ENCODE results near the gene BNC2.
"Not testable (repeated sequence)": the region's sequence is repeated elsewhere in the genome, so short reads cannot be mapped to it uniquely, and the experiment has no call there.

The BNC2 gene, protein sequence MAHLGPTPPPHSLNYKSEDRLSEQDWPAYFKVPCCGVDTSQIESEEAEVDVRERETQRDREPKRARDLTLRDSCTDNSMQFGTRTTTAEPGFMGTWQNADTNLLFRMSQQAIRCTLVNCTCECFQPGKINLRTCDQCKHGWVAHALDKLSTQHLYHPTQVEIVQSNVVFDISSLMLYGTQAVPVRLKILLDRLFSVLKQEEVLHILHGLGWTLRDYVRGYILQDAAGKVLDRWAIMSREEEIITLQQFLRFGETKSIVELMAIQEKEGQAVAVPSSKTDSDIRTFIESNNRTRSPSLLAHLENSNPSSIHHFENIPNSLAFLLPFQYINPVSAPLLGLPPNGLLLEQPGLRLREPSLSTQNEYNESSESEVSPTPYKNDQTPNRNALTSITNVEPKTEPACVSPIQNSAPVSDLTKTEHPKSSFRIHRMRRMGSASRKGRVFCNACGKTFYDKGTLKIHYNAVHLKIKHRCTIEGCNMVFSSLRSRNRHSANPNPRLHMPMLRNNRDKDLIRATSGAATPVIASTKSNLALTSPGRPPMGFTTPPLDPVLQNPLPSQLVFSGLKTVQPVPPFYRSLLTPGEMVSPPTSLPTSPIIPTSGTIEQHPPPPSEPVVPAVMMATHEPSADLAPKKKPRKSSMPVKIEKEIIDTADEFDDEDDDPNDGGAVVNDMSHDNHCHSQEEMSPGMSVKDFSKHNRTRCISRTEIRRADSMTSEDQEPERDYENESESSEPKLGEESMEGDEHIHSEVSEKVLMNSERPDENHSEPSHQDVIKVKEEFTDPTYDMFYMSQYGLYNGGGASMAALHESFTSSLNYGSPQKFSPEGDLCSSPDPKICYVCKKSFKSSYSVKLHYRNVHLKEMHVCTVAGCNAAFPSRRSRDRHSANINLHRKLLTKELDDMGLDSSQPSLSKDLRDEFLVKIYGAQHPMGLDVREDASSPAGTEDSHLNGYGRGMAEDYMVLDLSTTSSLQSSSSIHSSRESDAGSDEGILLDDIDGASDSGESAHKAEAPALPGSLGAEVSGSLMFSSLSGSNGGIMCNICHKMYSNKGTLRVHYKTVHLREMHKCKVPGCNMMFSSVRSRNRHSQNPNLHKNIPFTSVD

GRCh38 chr9:16870596-16871335, at the start of gene BNC2:
Gene BNC2 (minus strand): TSS chr9:16870670. CDS start chr9:16870648, 22 bp downstream.
- peak; percentile 37 for DNase-seq

DNA sequence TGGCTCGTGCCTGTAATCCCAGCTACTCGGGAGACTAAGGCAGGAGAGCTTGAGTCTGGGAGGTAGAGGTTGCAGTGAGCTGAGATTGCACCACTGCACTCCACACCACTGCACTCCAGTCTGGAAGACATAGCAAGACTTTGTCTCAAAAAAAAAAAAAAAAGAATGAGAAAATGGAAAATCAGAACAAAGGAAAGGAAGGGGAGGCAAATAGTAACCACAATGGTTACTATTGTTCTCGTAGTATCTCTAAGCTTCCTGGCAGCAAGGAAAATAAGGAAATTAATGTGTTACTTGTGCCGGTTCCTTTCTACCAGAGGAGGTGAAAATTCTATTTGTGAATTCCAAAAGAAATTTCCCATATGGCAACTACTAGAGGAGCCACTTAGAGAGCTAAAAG, 48.5 kb upstream of the BNC2 start:
- DNase-seq, result no peak

DNA sequence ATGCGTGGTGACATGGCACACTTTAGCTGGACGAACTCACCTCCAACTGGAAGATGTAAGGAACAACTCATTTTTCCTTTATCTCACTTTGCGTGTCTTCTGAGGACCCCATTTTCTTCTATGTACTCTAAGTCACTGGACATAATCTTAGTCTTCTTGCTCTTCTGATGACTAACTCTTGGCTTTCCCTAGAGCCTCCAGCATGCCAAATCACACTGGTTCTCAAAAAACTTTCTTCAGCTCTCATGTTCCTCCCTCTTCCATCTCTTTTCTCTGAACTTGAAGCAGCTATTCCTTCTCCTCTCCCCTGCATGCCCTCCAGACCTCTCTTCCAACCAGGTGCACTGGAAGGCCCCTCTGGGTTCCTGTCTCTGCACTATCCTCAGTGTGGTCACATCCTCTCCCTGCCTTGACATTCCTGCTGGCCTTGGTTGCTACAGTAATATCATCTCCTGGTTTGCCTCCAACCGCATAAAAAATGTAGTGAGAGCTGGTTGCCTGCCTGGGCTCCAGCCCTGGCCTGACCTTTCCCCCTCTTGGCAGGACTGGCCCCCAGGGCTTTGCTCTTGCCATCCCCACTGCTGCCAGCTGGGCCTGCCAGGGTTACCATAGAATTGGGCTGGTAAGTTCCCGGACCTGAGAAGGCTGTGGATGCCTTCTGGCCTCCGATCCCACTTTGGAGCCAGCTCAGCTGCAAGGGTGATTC, 44.8 kb upstream of the BNC2 start:
- DNase-seq, result no peak

DNA sequence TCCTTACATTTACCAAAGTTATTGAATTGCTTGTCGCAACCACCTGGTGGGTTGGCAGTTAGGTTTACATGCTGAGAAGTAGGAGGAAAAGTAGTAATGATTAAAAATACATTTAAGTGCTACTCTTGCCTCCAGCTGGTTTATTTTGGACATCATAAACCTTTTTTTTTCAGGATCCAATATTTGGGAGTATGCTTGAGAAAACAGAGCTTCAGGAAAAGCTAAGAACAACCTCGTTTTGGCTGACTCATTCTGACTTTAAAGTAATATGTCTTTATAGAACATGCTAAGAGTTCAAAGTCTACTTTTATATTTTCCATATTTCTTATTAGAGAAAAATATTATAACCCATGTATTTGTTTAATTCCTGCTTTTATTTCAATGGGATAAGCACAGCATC, 41.7 kb upstream of the BNC2 start:
- no peak for DNase-seq

DNA sequence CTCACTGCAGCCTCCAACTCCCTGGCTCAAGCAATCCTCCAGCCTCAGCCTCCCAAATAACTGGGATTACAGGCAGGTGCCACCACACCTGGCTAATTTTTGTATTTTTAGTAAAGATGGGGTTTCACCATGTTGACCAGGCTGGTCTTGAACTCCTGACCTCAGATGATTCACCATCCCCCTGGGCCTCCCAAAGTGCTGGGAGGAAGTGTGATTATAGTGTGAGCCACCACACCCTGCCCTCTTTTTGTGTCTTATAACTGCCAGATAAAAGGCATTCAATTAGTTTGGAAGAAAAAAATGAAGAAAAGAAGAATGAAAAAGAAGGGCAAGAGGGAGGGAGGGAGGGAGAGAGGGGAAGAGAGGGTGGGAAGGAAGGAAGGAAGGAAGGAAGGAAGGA, 37.7 kb upstream of the BNC2 start:
- not testable (repeated sequence) for DNase-seq

DNA sequence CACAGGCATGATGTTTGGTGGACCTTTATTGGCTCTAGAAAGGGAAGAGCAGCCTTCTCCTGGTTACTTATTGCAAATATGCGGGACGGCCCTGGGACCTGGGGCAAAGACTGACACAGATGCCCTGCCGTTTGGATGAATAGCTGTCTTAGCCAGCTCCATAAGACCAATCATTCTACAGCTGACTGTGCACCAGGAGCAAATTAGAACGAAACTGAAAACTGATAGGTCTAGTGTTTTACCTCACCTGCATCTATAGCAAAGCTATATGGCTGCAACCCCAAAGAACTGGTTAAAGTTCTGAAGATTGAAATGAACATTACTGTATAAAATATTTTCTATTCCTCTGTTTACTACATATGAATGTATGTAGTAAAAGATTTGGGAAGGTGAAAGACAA, 34.2 kb upstream of the BNC2 start:
- DNase-seq, result no peak

GRCh38 chr9:16901590-16901989, 31.1 kb upstream of the BNC2 start:
- DNase-seq, result no peak

- DNase-seq, result no peak
These were observed 29.1 kb upstream of the BNC2 start for GRCh38 chr9:16899606-16900005.

- no peak for DNase-seq
These were observed 28.0 kb upstream of the BNC2 start for GRCh38 chr9:16898464-16898863.

DNA sequence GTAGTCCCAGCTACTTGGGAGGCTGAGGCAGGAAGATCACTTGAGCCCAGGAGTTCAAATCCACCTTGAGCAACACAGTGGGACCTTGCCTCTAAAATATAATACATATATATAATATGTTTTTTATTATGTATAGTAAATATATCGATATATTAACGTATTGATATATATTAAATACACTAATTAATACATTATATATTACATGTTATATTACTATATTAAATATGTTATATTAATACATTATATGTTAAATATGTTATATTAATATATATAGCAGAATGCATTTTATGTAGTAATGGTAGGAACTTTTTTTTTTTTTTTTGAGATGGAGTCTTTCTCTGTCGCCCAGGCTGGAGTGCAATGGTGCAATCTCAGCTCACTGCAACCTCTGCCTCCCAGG, 18.1 kb upstream of the BNC2 start:
- DNase-seq, result no peak

DNA sequence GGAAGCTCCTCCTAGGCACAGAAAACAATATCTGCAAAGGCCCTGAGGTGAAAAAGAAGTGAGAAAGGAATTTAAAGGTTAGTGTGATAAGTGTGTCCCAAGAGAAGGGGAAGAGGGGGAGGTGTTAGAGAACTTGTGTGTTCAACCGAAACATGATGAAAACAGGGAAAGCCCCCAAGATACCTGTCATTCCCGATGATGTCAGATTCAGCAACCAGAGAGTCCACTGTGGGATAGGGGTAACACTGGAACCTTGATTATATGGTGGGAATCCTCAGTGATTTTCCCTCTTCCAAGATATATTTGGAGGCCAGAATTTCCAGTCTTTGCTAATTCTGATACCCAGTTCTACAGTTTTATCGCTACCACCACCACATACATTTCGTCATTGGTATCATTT, 15.5 kb upstream of the BNC2 start:
- peak; percentile 14 for DNase-seq

DNA sequence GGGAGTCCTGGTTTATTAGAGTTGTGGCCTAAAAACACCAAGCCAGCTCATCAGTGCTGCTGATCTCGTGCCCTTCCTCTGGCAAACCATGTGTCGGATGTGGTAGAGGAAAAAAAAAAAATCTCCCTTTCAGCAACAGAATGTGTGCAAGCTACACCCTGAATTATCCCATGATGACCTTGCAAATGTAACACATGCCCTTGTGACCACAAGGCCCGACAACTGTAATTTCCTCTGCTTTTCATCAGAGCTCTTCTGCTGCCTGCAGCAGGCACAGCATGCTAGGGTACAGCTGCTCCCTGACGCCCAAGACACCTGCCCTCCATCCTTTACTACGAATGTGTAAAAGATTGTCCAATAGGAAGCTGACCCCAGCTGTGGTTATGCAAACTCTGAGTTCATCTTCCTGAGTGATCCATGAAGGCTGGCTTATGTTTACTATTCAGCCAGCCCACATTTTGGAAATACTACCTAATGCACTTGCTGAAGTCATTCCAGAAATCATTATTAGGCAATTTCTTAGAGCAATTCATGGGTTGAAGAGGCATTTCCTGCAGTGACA, 14.6 kb upstream of the BNC2 start:
- no peak for DNase-seq

DNA sequence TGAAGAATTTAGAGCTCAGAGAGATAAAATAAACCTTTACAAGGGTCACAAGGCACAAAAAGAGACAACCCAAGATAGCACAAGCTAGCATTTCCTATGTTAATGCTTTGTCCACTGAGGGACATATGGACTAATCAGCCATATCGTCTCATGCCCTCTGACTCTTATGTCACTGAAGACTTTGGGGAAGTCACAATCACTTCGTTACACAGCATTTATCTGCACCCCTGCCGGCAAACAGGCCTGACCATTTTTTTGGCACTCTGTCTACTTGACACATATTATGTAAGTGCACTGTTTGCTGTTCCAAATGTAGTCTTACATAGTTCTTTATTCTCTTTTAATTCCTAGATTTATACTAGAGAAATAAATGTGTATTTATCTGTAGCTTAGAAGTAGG, 13.9 kb upstream of the BNC2 start:
- DNase-seq, result no peak

GRCh38 chr9:16883586-16883985, 13.1 kb upstream of the BNC2 start:
- no peak for DNase-seq

DNA sequence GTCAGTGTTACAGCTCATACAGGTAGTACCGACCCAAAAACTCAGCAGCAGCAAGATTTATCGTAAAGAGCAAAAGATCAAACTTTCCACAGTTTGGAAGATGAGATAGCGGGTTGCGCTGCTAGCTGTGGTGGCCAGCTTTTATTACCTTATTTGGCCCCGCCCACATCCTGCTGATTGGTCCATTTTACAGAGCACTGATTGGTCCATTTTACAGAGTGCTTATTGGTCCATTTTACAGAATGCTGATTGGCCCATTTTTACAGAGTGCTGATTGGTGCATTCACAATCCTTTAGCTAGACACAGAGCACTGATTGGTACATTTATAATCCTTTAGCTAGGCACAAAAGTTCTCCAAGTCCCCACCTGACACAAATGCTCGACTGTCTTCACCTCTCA, 12.0 kb upstream of the BNC2 start:
- not testable (repeated sequence) for DNase-seq

DNA sequence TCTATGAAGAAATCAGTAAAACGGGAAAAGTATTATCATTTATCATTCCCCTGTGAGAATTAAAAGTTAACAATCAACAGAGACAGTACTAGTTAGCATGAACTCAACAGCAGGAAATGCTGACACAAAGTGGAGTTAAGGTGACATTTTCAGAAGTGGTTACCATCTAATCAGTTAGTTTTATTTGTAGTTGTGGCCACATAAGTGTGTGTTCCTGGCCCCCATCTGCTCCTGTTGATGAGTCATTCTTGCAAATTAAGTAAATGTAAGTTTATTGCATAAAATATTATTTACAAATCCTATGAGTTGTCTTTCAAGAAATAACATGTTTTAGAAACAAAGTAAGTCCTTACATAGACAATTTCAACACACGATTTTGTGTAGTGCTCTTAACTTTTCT, 8.9 kb upstream of the BNC2 start:
- no peak for DNase-seq

DNA sequence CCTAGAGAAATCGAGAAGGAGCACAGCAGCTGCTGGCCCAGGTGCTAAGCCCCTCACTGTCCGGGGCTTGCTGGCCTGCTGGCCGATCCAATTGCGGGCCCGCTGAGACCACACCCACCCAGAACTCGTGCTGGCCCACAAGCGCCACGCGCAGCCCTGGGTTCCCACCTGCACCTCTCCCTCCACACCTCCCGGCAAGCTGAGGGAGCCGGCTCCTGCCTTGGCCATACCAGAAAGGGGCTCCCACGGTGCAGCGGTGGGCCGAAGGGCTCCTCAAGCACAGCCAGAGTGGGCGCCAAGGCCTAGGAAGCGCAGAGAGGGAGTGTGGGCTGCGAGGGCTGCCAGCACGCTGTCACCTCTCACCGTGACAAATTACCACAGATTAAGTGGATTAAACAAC, 6.8 kb upstream of the BNC2 start:
- no peak for DNase-seq

- DNase-seq, result no peak
These were observed 2.8 kb upstream of the BNC2 start for GRCh38 chr9:16873126-16873802.

DNA sequence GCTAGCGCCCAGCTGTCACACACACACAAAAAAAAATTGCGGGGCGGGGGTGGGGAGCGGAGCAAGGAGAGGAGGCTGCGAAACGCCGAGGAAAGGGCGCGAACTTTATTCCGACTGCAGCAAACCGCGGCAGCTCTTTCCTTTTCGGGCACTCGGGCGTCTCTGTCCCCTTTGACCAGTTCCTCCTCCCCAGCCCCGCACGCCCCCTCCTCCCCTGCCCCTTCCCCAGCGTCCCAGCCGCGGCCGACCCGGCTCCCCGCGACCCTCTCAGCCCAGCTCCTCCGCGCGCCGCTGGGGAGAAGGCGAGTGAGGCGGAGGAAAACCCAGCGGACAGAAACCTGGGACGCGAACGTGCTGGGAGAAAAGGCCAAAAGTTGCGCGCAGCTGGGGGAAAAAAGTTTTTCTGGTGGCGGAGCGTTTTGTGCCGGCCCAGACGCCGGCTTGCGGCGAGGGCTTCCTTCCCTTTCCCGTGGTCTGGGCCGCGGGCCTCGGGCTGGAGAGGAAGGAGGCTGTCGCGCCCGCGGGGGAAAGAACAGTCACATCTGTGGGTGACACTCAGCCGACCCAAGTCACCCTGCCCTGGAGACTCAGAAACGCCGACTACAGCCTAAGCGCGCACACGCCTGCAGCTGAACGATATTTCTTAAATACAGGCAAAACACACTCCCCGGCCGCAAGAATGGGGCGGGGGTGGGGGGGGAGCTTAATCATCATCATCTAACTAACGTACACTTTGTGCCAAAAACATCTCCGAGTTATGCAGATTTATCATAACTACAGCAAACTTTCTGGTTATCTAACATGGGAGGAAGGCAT, 1.1 kb upstream of the BNC2 start:
- peak; percentile 58 for DNase-seq

GRCh38 chr9:16869882-16870595, 431 bp downstream of the BNC2 start:
- DNase-seq, result peak; percentile 32
